ENCODE measurements around the gene GNB4.

GRCh38 chr3:179355996-179356395 is 95.3 kb downstream of the GNB4 start:
- TF ChIP-seq CTCF (IDR thresholded peaks at IDR 0.05; ENCODE audit: low read depth, low read length) = no peak
- TF ChIP-seq EZH2phosphoT487 (IDR thresholded peaks at IDR 0.05; ENCODE audit: low read depth) = no peak
